D721Med (cell line): ENCODE results near the gene FAHD1.

Experiments
- DNase-seq: peaks from one replicate; pipeline ENCODE4 v3.0.0; 2011; ENCODE audit warnings: low spot score; ENCODE audit not compliant: insufficient read length
- FAIRE-seq: peaks from 2 replicates; lab custom pipeline; 2011; peaks lifted over from hg19 to GRCh38; lab: Jason Lieb, UNC
- CTCF ChIP-seq: IDR thresholded peaks from 2 replicates; pipeline ENCODE4 v1.5.1; 2012; ENCODE audit warnings: mild to moderate bottlenecking, control low read depth; ENCODE audit not compliant: insufficient read depth; ENCODE audit errors: missing control alignments

The FAHD1 gene

GRCh38 chr16:1786242-1787055 is 40.6 kb upstream of the FAHD1 start:
- TF ChIP-seq CTCF = no peak
- FAIRE-seq = no peak
- no peak for DNase-seq

DNA sequence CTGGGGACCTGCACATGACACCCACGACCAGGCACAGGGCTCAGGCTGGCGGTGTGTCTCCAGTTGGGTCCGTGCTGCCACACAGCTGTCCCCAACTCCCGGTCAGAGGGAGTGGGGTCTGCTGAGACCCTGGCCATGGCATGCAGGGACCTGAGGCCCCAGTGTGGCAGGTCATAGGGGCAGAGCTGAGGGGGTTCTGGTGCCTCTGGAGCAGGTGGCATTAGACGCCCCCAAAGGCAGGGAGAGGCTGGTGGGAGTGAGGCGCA is 40.0 kb upstream of the FAHD1 start:
- FAIRE-seq (no peak), DNase-seq (no peak)
- no peak for TF ChIP-seq CTCF

DNA sequence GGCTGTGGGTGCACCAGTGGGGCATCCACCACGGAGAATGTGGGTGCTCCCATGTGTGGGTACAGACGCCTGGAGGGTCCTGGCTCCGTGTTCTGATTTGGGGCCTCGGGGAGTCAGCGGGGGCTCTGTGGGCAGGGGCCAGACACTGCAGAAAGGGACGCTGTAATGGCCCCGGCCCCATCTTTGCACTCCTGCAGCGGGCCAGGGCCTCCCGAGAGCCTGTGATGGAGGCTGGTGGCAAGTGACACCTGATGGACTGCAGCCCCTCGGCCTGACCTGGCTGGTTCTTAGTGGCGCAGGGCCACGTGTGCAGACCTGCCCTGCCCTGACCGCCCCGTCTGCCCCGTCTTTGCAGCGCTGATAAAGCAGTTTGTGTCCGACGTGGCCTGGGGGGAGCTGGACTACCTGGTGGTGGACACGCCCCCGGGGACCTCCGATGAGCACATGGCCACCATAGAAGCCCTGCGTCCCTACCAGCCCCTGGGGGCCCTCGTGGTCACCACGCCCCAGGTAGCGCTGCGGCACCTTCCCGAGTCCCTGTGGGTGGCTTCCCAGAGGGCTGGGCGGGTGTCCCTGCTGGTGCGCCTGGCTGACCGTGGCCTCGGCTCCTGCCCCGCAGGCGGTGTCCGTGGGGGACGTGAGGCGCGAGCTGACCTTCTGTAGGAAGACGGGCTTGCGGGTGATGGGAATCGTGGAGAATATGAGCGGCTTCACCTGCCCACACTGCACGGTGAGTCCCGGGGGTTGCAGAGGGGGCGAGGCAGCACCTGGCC is 39.5 kb upstream of the FAHD1 start:
- DNase-seq = no peak
- TF ChIP-seq CTCF = no peak
- FAIRE-seq = no peak

GRCh38 chr16:1788095-1788707 is 38.8 kb upstream of the FAHD1 start:
- no peak for TF ChIP-seq CTCF
- DNase-seq = no peak
- FAIRE-seq = no peak

GRCh38 chr16:1788708-1789100 is 38.3 kb upstream of the FAHD1 start:
- DNase-seq (no peak), FAIRE-seq (no peak)
- TF ChIP-seq CTCF = no peak

- DNase-seq (no peak), FAIRE-seq (no peak)
- TF ChIP-seq CTCF = no peak
Measured at GRCh38 chr16:1789643-1790045, 37.4 kb upstream of the FAHD1 start.
